GM12878 (cell line): Measurements from ENCODE around the gene RIPOR1. TPM values are rescaled to one million over a fixed set of nuclear protein-coding genes. Genes with fewer than 3 reads are reported as not detected.

ENCODE experiments used
- ATAC-seq: fragments of 200-7000 bp; cut with Tn5 transposase; 3 replicates; pipeline ENCODE4 v1.9.1; 2020; ENCODE audit warnings: mild to moderate bottlenecking, moderate library complexity
- BruUV-seq: library from RNA; stranded (reverse); fragments of 400-500 nt; replicated peaks from 2 replicates; lab custom pipeline; 2021; lab: Mats Ljungman, UMichigan
- CTCF ChIA-PET: fragments of 300-600 bp; sonication (Branson Sonifier 250); formaldehyde crosslinking; extraction: SDS; loops from one replicate; lab custom pipeline; 2021; ENCODE audit warnings: inconsistent platforms; lab: Yijun Ruan, JAX
- POLR2A ChIA-PET: fragments of 350-600 bp; formaldehyde crosslinking; extraction: SDS; loops from one replicate; lab custom pipeline; 2021; ENCODE audit warnings: inconsistent platforms; lab: Charles Lee
- RAD21 ChIA-PET: fragments of 300-600 bp; sonication (Branson Sonifier 250); formaldehyde crosslinking; loops from one replicate; lab custom pipeline; 2023; ENCODE audit warnings: antibody characterized with exemption; ENCODE audit not compliant: unreplicated experiment; lab: Charles Lee
- SMC1A ChIA-PET: fragments of 300-600 bp; sonication (Branson Sonifier 250); formaldehyde crosslinking; loops from one replicate; lab custom pipeline; 2023; ENCODE audit not compliant: unreplicated experiment, uncharacterized antibody; lab: Charles Lee
- DNase-seq: peaks from one replicate; pipeline ENCODE4 v3.0.0-alpha.2; 2011; ENCODE audit warnings: low read depth, low spot score
- FAIRE-seq: peaks from 3 replicates; lab custom pipeline; 2011; peaks lifted over from hg19 to GRCh38; lab: Jason Lieb, UNC
- H2AFZ ChIP-seq: 2 replicates; pipeline ENCODE4 v1.6.0; 2011; ENCODE audit warnings: low read depth, low read length, control low read depth; ENCODE audit not compliant: control insufficient read depth
- H3K27ac ChIP-seq: 2 replicates; pipeline ENCODE4 v1.5.1; 2011; ENCODE audit warnings: control low read depth; ENCODE audit not compliant: control insufficient read depth, insufficient read depth
- H3K27me3 ChIP-seq, 2 experiments: replicated peaks in 1 of 2; 2 replicates each; pipeline versions ENCODE4 v1.6.0 to v1.6.1; 2011; ENCODE audit warnings: low read length in 1 of 2; ENCODE audit not compliant: control insufficient read depth in 2 of 2, insufficient read depth in 2 of 2
- H3K36me3 ChIP-seq, 2 experiments: 2 replicates each; pipeline ENCODE4 v1.5.1; 2011; ENCODE audit warnings: low read length in 1 of 2; ENCODE audit not compliant: control insufficient read depth in 2 of 2, insufficient read depth in 2 of 2
- H3K4me1 ChIP-seq: 2 replicates; pipeline ENCODE4 v1.6.1; 2011; ENCODE audit warnings: mild to moderate bottlenecking, low read length, moderate library complexity, mixed read lengths; ENCODE audit not compliant: control insufficient read depth, insufficient read depth
- H3K4me2 ChIP-seq: 2 replicates; pipeline ENCODE4 v1.6.0; 2011; ENCODE audit warnings: control low read depth; ENCODE audit not compliant: control insufficient read depth, insufficient read depth
- H3K4me3 ChIP-seq: fragments of 200-600 bp; sonication (generic); 2 replicates; pipeline ENCODE4 v1.5.1; 2016
- H3K79me2 ChIP-seq: 2 replicates; pipeline ENCODE4 v1.6.0; 2011; ENCODE audit warnings: low read length; ENCODE audit not compliant: control insufficient read depth, insufficient read depth
- H3K9ac ChIP-seq: 2 replicates; pipeline ENCODE4 v1.8.0; 2011; ENCODE audit warnings: low read length, control low read depth, mixed read lengths; ENCODE audit not compliant: control insufficient read depth, insufficient read depth
- H3K9me3 ChIP-seq: replicated peaks from 3 replicates; pipeline ENCODE4 v1.5.1; 2011; ENCODE audit warnings: mild to moderate bottlenecking, low read length; ENCODE audit not compliant: control insufficient read depth, insufficient read depth
- H4K20me1 ChIP-seq: 2 replicates; pipeline ENCODE4 v1.6.0; 2011; ENCODE audit not compliant: control insufficient read depth, insufficient read depth
- ASH2L ChIP-seq: fragments of 300-600, 200-600 bp; sonication (generic); IDR thresholded peaks from 2 replicates; pipeline ENCODE4 v1.6.1; 2017; ENCODE audit warnings: low read depth, mild to moderate bottlenecking, borderline replicate concordance
- ATF7 ChIP-seq: fragments of 450-650 bp; IDR thresholded peaks from 2 replicates; pipeline ENCODE4 v1.6.1; 2016; ENCODE audit warnings: low read depth, mild to moderate bottlenecking
- CBX3 ChIP-seq: fragments of 200-600 bp; sonication (generic); IDR thresholded peaks from 2 replicates; pipeline ENCODE4 v1.6.1; 2016; ENCODE audit warnings: low read depth, borderline replicate concordance
- DPF2 ChIP-seq: fragments of 450-650 bp; IDR thresholded peaks from 2 replicates; pipeline ENCODE4 v1.6.1; 2017; ENCODE audit warnings: mild to moderate bottlenecking
- ELK1 ChIP-seq: IDR thresholded peaks from 2 replicates; pipeline ENCODE4 v1.6.1; 2012; ENCODE audit warnings: low read depth, low read length, improper control_type of control experiment
- ESRRA ChIP-seq: IDR thresholded peaks from 2 replicates; pipeline ENCODE4 v1.6.1; 2012; ENCODE audit warnings: mild to moderate bottlenecking, low read length, improper control_type of control experiment
- HSF1 ChIP-seq: fragments of 150-350 bp; IDR thresholded peaks from 2 replicates; pipeline ENCODE4 v1.6.1; 2014; ENCODE audit warnings: mild to moderate bottlenecking, low read depth, low read length
- MEF2A ChIP-seq: IDR thresholded peaks from 2 replicates; pipeline ENCODE4 v1.6.1; 2011; ENCODE audit warnings: low read depth, mild to moderate bottlenecking, low read length, moderate library complexity; ENCODE audit not compliant: insufficient read depth
- NBN ChIP-seq: fragments of 450-650 bp; IDR thresholded peaks from 2 replicates; pipeline ENCODE4 v1.6.1; 2016
- PAX5 ChIP-seq: IDR thresholded peaks from 2 replicates; pipeline ENCODE4 v1.6.1; 2011; ENCODE audit warnings: low read depth, low read length, borderline replicate concordance
- PBX3 ChIP-seq: IDR thresholded peaks from 2 replicates; pipeline ENCODE4 v1.6.1; 2011; ENCODE audit warnings: mild to moderate bottlenecking, low read depth, low read length, moderate library complexity; ENCODE audit not compliant: insufficient replicate concordance
- POLR2AphosphoS5 ChIP-seq: IDR thresholded peaks from 2 replicates; pipeline ENCODE4 v1.6.1; 2011; ENCODE audit warnings: mild to moderate bottlenecking, low read length, inconsistent platforms
- RCOR1 ChIP-seq: conservative IDR thresholded peaks from 2 replicates; pipeline ENCODE4 v1.6.1; 2012; ENCODE audit warnings: low read depth, low read length, improper control_type of control experiment
- SMAD1 ChIP-seq: fragments of 450-650 bp; IDR thresholded peaks from 2 replicates; pipeline ENCODE4 v1.6.1; 2018; ENCODE audit warnings: mild to moderate bottlenecking, low read depth; ENCODE audit not compliant: partially characterized antibody
- SP1 ChIP-seq: IDR thresholded peaks from one replicate; pipeline ENCODE4 v1.6.1; 2011; ENCODE audit warnings: low read depth, low read length
- SREBF1 ChIP-seq: IDR thresholded peaks from 2 replicates; pipeline ENCODE4 v1.6.1; 2012; ENCODE audit warnings: mild to moderate bottlenecking, low read length
- SUPT20H ChIP-seq: IDR thresholded peaks from 2 replicates; pipeline ENCODE4 v1.6.1; 2011; ENCODE audit warnings: low read depth, mild to moderate bottlenecking, low read length, moderate library complexity, borderline replicate concordance; ENCODE audit not compliant: control insufficient read depth
- TCF12 ChIP-seq: IDR thresholded peaks from 2 replicates; pipeline ENCODE4 v1.6.1; 2011; ENCODE audit warnings: low read depth, mild to moderate bottlenecking, low read length
- ZNF622 ChIP-seq: fragments of 450-650 bp; IDR thresholded peaks from 2 replicates; pipeline ENCODE4 v1.6.1; 2017; ENCODE audit warnings: mild to moderate bottlenecking, inconsistent platforms
- ZSCAN29 ChIP-seq: fragments of 450-650 bp; IDR thresholded peaks from 2 replicates; pipeline ENCODE4 v1.6.1; 2017; ENCODE audit warnings: mild to moderate bottlenecking, moderate library complexity
- WGBS: methylation state at CpG from one replicate; pipeline ENCODE4 v1.1.6; 2016; ENCODE audit warnings: low lambda C conversion rate; ENCODE audit not compliant: insufficient replicate concordance, insufficient coverage; ENCODE audit errors: missing lambda C conversion rate; 5-methylcytosine and 5-hydroxymethylcytosine counted together
- in situ Hi-C: fragments of 300-500 bp; cut with MboI; formaldehyde crosslinking; loops from 9 replicates; pipeline ENCODE4 v1.14.3; 2018; ENCODE audit warnings: mixed read lengths
- intact Hi-C: fragments of 100-400 bp; cut with micrococcal nuclease; formaldehyde crosslinking; loops from one replicate; pipeline ENCODE4 v1.14.2; 2022; ENCODE audit not compliant: unreplicated experiment
- polyA plus RNA-seq, 11 experiments: library from polyadenylated mRNA; depleted of rRNA in 4 of 11; unstranded in 6 of 11; stranded (reverse) in 5 of 11; fragments of >200 nt; fragmentation: Nextera tagmentation in 4 of 11; fragmentation: Illumina TruSeq in 1 of 11; extraction: Ambion mirVana in 4 of 11; extraction: Trizol in 1 of 11; gene quantifications; 1 replicate in 1 of 11; 2 replicates in 10 of 11; pipeline versions ENCODE4 v1.2.1 to v1.2.3, GENCODE V29; 2011 to 2016; ENCODE audit warnings: inconsistent platforms in 2 of 11, missing spikeins in 2 of 11, low read depth in 1 of 11
- total RNA-seq, 4 experiments: library from RNA; depleted of rRNA in 3 of 4; stranded (reverse); fragments of >200 nt in 3 of 4; fragmentation: Illumina TruSeq in 1 of 4; extraction: Trizol in 1 of 4; gene quantifications; 2 replicates each; pipeline versions ENCODE4 v1.2.1 to v1.2.3, GENCODE V29; 2013 to 2021
- TF ChIP-seq, protein P1 (sequence below): fragments of 450-650 bp; IDR thresholded peaks from 2 replicates; pipeline ENCODE4 v1.6.1; 2016; ENCODE audit warnings: mild to moderate bottlenecking

Gene RIPOR1
- total and polyA plus RNA-seq, 10 of the 15 experiments (the other 5 are each of a cell fraction or from before 2014, with no cell fraction given), result 0.13 to 28.5 (median 7.0) TPM

DNA sequence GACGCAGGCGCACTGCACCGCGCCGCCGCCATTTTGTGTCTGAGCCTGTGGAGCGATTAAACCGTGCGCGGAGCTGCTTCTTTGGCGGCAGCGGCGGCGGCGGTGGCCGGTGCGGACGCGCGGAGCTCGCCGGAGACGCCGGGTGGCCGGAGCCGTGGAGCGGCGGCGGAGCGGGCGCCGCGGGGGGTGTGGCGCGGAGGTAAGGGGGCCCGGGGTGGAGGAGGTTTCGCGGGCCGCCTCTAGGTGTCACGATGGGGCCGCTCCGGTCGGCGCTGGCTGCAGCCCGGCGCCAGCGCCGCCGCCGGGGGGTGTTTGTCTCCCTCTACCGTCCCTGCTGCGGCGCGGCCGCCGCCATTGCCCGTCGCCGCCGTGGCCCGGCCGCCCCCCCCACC lies 33.9 kb downstream of the RIPOR1 start, which contains the start of gene CTCF:
CTCF (plus strand) TSS at position 1 of the 392 bp plus-strand sequence. CDS start 48,307 bp downstream, outside the sequence.
- Histone ChIP-seq H3K4me3 (peak within 1 kb of the TSS; percentile 97), H3K9ac (peak within 1 kb of the TSS; percentile 78), H3K79me2 (peaks cover 61% of the 10 kb centered on the region), H3K27me3 (no peaks in the 10 kb centered on the region), H2AFZ (peak within 1 kb of the TSS; percentile 77), H3K4me1 (peaks cover 15% of the 10 kb centered on the region), H3K9me3 (no peaks in the 10 kb centered on the region), H3K36me3 (no peaks in the 10 kb centered on the region), H3K27ac (peak within 1 kb of the TSS; percentile 87), H3K4me2 (peak within 1 kb of the TSS; percentile 57), H4K20me1 (no peaks in the 10 kb centered on the region)
- intact Hi-C loops, result loop anchor here (1.0 to 2.0 kb wide), 5 partner anchors 16 to 284 kb away; partner anchors contain the start of genes ACD, CARMIL2, CENPT and NUTF2
- ChIA-PET RAD21 (interaction anchor here (0.6 to 6.3 kb wide), 12 partner anchors 11 to 237 kb away, joined by 3 to 50 read pairs (median 6); partner anchors contain the start of genes ACD, ATP6V0D1 and CARMIL2), POLR2A (interaction anchor here (0.6 to 3.9 kb wide), 16 partner anchors 10 to 699 kb away, joined by 3 to 25 read pairs (median 5); partner anchors contain the start of genes ACD, C16orf86, CARMIL2 and ENKD1), SMC1A (interaction anchor here (0.9 to 2.8 kb wide), 10 partner anchors 10 to 110 kb away, joined by 3 to 19 read pairs (median 4); no protein-coding TSS in a partner anchor), CTCF (interaction anchor here (0.8 to 5.6 kb wide), 17 partner anchors 11 to 106 kb away, joined by 3 to 77 read pairs (median 7); partner anchors contain the start of genes ACD, CARMIL2, ENKD1 and PARD6A)
- 0% methylated on average over 34 of the region's 62 CpGs for WGBS
- in situ Hi-C loops, result no loop called here
- no peak for FAIRE-seq
- ATAC-seq, result peak; percentile 37
- BruUV-seq, result no TSS peak
- no peak for DNase-seq
- TF ChIP-seq ATF7, result no peak
- TF ChIP-seq ESRRA, result no peak
- TF ChIP-seq SP1, result no peak
- no peak for TF ChIP-seq PAX5
- TF ChIP-seq ZSCAN29, result peak; percentile 60; the same call in 1 of the 2 replicates
- TF ChIP-seq RCOR1, result no peak
- no peak for TF ChIP-seq HSF1
- no peak for TF ChIP-seq ELK1
- TF ChIP-seq ASH2L, result peak; percentile 83; the same call in 1 of the 2 replicates
- 0 out of 2 replicates have a peak, but pooled peaks have one; percentile 44 for TF ChIP-seq DPF2
- TF ChIP-seq SUPT20H, result no peak
- TF ChIP-seq CBX3, result no peak
- TF ChIP-seq TCF12, result 0 out of 2 replicates have a peak, but pooled peaks have one; percentile 37
- no peak for TF ChIP-seq POLR2AphosphoS5
- no peak for TF ChIP-seq SREBF1
- no peak for TF ChIP-seq ZNF622
- no peak for TF ChIP-seq PBX3
- TF ChIP-seq MEF2A, result no peak
- TF ChIP-seq, protein P1, sequence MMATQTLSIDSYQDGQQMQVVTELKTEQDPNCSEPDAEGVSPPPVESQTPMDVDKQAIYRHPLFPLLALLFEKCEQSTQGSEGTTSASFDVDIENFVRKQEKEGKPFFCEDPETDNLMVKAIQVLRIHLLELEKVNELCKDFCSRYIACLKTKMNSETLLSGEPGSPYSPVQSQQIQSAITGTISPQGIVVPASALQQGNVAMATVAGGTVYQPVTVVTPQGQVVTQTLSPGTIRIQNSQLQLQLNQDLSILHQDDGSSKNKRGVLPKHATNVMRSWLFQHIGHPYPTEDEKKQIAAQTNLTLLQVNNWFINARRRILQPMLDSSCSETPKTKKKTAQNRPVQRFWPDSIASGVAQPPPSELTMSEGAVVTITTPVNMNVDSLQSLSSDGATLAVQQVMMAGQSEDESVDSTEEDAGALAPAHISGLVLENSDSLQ, result no peak
- no peak for TF ChIP-seq SMAD1
- no peak for TF ChIP-seq NBN
